GM21737 (cell line): ENCODE measurements around the gene NETO2.

Experiments used
- ATAC-seq: cut with Tn5 transposase; IDR thresholded peaks from one replicate; pipeline ENCODE4 v1.9.1; 2021; ENCODE audit warnings: mild to moderate bottlenecking, moderate library complexity; ENCODE audit not compliant: unreplicated experiment

NETO2 gene

GRCh38 chr16:47047524-47048203 lies 96.1 kb downstream of the NETO2 start:
- ATAC-seq, result no peak

GRCh38 chr16:47046726-47047523 lies 96.8 kb downstream of the NETO2 start:
- peak; percentile 61 for ATAC-seq

- ATAC-seq, result no peak
Observed at GRCh38 chr16:47045459-47045858, 98.3 kb downstream of the NETO2 start.

GRCh38 chr16:47045023-47045422 lies 98.7 kb downstream of the NETO2 start:
- no peak for ATAC-seq

- ATAC-seq, result no peak
Observed at GRCh38 chr16:47043970-47044684, 99.6 kb downstream of the NETO2 start.

GRCh38 chr16:47043200-47043599 lies 100.5 kb downstream of the NETO2 start:
- no peak for ATAC-seq

GRCh38 chr16:47037746-47038458 lies 105.8 kb downstream of the NETO2 start:
- peak; percentile 92 for ATAC-seq

- peak; percentile 30 for ATAC-seq
Observed at GRCh38 chr16:47037396-47037745, 106.4 kb downstream of the NETO2 start.

GRCh38 chr16:47036201-47036600 lies 107.5 kb downstream of the NETO2 start:
- no peak for ATAC-seq

GRCh38 chr16:47035436-47035835 lies 108.3 kb downstream of the NETO2 start:
- no peak for ATAC-seq

GRCh38 chr16:47034455-47034854 lies 109.3 kb downstream of the NETO2 start:
- no peak for ATAC-seq

- no peak for ATAC-seq
Observed at GRCh38 chr16:47033176-47033575, 110.6 kb downstream of the NETO2 start.

GRCh38 chr16:47029724-47030123 lies 114.0 kb downstream of the NETO2 start:
- ATAC-seq, result no peak

- ATAC-seq, result no peak
Observed at GRCh38 chr16:47028767-47029377, 114.9 kb downstream of the NETO2 start.
